Measurements from ENCODE around the gene PEX7. TPM values are rescaled to one million over a fixed set of nuclear protein-coding genes. Genes with fewer than 3 reads are reported as not detected.

Gene PEX7
- total and polyA plus RNA-seq, 2 experiments from 2014 or later, result 11.8 to 13.5 TPM

DNA sequence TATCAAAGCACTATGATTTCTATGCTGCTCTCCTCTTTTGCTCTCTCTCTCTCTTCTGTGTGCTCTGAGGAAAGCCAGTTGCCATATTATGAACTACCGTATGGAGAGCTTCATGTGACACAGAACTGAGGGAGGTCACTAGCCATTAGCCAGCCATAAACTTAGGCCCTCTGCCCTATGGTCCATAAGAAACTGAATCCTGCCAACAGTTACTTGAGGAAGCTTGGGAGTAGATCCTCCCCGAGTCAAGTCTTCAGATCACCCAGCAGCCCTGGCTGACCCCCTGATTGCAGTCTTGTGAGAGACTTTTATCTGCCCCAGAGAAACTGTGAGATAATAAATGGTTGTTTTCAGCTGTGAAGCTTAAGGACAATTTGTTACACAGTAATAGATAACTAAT is 5.7 kb upstream of the PEX7 start:
- H3K27me3 ChIP-seq (ENCODE audit: insufficient read depth), result 0 out of 2 replicates have a peak, but pooled peaks cover 5% of the 10 kb centered on the region
- H3K4me1 ChIP-seq (ENCODE audit: insufficient read depth), result peaks cover 4% of the 10 kb centered on the region; the same call in 1 of the 2 replicates
- H3K9me2 ChIP-seq (ENCODE audit: insufficient read depth), result no peaks in the 10 kb centered on the region
- peak overlapping the region; percentile 47; the same call in 1 of the 2 replicates for H2AFZ ChIP-seq
- no peak for DNase-seq (ENCODE audit: low spot score)
- no peak overlapping the region for H3K4me3 ChIP-seq
- H3F3A ChIP-seq (replicated peaks; ENCODE audit: low read depth), result no peaks in the 10 kb centered on the region
- peaks cover 2% of the 10 kb centered on the region; the same call in 1 of the 3 replicates for H3K4me1 Mint-ChIP-seq
- H3K9me3 Mint-ChIP-seq, result no peaks in the 10 kb centered on the region
- H3K27me3 Mint-ChIP-seq (ENCODE audit: insufficient read depth, low read depth, poor library complexity), result no peaks in the 10 kb centered on the region
- H3K27ac Mint-ChIP-seq, result no peak overlapping the region
- no peaks in the 10 kb centered on the region for H3K36me3 Mint-ChIP-seq (ENCODE audit: low read depth)
- H3K4me3 Mint-ChIP-seq, result no peak overlapping the region
- H3K36me3 ChIP-seq (ENCODE audit: insufficient read depth), result no peaks in the 10 kb centered on the region
- H3K27ac ChIP-seq (ENCODE audit: low read depth), result no peak overlapping the region
- no peaks in the 10 kb centered on the region for H4K20me1 ChIP-seq (replicated peaks; ENCODE audit: insufficient read depth)
- TF ChIP-seq, protein P1, sequence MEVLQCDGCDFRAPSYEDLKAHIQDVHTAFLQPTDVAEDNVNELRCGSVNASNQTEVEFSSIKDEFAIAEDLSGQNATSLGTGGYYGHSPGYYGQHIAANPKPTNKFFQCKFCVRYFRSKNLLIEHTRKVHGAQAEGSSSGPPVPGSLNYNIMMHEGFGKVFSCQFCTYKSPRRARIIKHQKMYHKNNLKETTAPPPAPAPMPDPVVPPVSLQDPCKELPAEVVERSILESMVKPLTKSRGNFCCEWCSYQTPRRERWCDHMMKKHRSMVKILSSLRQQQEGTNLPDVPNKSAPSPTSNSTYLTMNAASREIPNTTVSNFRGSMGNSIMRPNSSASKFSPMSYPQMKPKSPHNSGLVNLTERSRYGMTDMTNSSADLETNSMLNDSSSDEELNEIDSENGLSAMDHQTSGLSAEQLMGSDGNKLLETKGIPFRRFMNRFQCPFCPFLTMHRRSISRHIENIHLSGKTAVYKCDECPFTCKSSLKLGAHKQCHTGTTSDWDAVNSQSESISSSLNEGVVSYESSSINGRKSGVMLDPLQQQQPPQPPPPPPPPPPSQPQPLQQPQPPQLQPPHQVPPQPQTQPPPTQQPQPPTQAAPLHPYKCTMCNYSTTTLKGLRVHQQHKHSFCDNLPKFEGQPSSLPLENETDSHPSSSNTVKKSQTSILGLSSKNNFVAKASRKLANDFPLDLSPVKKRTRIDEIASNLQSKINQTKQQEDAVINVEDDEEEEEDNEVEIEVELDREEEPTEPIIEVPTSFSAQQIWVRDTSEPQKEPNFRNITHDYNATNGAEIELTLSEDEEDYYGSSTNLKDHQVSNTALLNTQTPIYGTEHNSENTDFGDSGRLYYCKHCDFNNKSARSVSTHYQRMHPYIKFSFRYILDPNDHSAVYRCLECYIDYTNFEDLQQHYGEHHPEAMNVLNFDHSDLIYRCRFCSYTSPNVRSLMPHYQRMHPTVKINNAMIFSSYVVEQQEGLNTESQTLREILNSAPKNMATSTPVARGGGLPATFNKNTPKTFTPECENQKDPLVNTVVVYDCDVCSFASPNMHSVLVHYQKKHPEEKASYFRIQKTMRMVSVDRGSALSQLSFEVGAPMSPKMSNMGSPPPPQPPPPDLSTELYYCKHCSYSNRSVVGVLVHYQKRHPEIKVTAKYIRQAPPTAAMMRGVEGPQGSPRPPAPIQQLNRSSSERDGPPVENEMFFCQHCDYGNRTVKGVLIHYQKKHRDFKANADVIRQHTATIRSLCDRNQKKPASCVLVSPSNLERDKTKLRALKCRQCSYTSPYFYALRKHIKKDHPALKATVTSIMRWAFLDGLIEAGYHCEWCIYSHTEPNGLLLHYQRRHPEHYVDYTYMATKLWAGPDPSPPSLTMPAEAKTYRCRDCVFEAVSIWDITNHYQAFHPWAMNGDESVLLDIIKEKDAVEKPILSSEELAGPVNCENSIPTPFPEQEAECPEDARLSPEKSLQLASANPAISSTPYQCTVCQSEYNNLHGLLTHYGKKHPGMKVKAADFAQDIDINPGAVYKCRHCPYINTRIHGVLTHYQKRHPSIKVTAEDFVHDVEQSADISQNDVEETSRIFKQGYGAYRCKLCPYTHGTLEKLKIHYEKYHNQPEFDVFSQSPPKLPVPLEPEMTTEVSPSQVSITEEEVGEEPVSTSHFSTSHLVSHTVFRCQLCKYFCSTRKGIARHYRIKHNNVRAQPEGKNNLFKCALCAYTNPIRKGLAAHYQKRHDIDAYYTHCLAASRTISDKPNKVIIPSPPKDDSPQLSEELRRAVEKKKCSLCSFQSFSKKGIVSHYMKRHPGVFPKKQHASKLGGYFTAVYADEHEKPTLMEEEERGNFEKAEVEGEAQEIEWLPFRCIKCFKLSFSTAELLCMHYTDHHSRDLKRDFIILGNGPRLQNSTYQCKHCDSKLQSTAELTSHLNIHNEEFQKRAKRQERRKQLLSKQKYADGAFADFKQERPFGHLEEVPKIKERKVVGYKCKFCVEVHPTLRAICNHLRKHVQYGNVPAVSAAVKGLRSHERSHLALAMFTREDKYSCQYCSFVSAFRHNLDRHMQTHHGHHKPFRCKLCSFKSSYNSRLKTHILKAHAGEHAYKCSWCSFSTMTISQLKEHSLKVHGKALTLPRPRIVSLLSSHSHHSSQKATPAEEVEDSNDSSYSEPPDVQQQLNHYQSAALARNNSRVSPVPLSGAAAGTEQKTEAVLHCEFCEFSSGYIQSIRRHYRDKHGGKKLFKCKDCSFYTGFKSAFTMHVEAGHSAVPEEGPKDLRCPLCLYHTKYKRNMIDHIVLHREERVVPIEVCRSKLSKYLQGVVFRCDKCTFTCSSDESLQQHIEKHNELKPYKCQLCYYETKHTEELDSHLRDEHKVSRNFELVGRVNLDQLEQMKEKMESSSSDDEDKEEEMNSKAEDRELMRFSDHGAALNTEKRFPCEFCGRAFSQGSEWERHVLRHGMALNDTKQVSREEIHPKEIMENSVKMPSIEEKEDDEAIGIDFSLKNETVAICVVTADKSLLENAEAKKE (CRISPR knock-in tag; IDR thresholded peaks at IDR 0.05), result no peak
- TF ChIP-seq, protein P2, sequence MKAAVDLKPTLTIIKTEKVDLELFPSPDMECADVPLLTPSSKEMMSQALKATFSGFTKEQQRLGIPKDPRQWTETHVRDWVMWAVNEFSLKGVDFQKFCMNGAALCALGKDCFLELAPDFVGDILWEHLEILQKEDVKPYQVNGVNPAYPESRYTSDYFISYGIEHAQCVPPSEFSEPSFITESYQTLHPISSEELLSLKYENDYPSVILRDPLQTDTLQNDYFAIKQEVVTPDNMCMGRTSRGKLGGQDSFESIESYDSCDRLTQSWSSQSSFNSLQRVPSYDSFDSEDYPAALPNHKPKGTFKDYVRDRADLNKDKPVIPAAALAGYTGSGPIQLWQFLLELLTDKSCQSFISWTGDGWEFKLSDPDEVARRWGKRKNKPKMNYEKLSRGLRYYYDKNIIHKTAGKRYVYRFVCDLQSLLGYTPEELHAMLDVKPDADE (IDR thresholded peaks at IDR 0.05), result no peak
- no peak for TF ChIP-seq ZNF331 (CRISPR knock-in tag; IDR thresholded peaks at IDR 0.05; ENCODE audit: low read depth)
- no peaks in the 10 kb centered on the region for H3K79me2 ChIP-seq (replicated peaks; ENCODE audit: insufficient read depth)
- H3K4me2 ChIP-seq, result no peak overlapping the region
- no peak for ATAC-seq

DNA sequence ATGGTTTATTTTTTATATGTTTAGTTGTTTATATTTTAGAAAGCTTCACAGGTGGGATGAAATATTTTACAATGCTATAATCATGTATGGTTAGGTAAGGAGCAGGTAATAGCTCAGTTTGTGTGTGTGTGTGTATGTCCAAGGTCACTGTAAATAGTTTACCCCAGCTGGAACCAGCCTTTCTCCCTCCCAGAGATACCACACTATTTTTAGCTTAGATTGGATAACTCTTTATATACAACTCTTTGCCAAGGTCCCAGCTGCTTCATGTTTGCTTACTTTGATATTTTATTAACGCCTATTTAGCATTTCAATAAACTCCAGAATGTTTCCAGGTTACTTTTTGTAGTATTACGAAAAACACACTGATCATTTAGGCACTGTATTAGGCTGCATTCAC is 1.8 kb upstream of the PEX7 start:
- Mint-ChIP-seq H3K36me3 (ENCODE audit: low read depth) (peaks cover 16% of the 10 kb centered on the region), H3K27ac (no peak overlapping the region), H3K4me3 (no peak overlapping the region), H3K27me3 (ENCODE audit: insufficient read depth, low read depth, poor library complexity) (peaks cover 4% of the 10 kb centered on the region), H3K9me3 (no peaks in the 10 kb centered on the region), H3K4me1 (no peaks in the 10 kb centered on the region; the same call in 2 of the 3 replicates)
- 0 out of 2 replicates have a peak, but pooled peaks cover 3% of the 10 kb centered on the region for H3K9me2 ChIP-seq (ENCODE audit: insufficient read depth)
- H3K27ac ChIP-seq (ENCODE audit: low read depth), result no peak overlapping the region
- H3K79me2 ChIP-seq (replicated peaks; ENCODE audit: insufficient read depth), result peaks cover 8% of the 10 kb centered on the region; the same call in 1 of the 2 replicates
- H4K20me1 ChIP-seq (replicated peaks; ENCODE audit: insufficient read depth), result no peaks in the 10 kb centered on the region
- H3F3A ChIP-seq (replicated peaks; ENCODE audit: low read depth), result peaks cover 5% of the 10 kb centered on the region; the same call in 1 of the 2 replicates
- H2AFZ ChIP-seq, result peak overlapping the region; percentile 90; the same call in 1 of the 2 replicates
- 0 out of 2 replicates have a peak, but pooled peaks cover 5% of the 10 kb centered on the region for H3K27me3 ChIP-seq (ENCODE audit: insufficient read depth)
- DNase-seq (ENCODE audit: low spot score) (no peak), ATAC-seq (no peak)
- peaks cover 7% of the 10 kb centered on the region for H3K4me1 ChIP-seq (ENCODE audit: insufficient read depth)
- no peaks in the 10 kb centered on the region for H3K36me3 ChIP-seq (ENCODE audit: insufficient read depth)
- no peak overlapping the region for H3K4me3 ChIP-seq
- H3K4me2 ChIP-seq, result no peak overlapping the region
- TF ChIP-seq ZNF114 (CRISPR knock-in tag; IDR thresholded peaks at IDR 0.05) (no peak), EZH2 (IDR thresholded peaks at IDR 0.05; ENCODE audit: low read depth, unreplicated experiment) (no peak), JUNB (IDR thresholded peaks at IDR 0.05; ENCODE audit: unreplicated experiment) (no peak), CREB1 (CRISPR knock-in tag; IDR thresholded peaks at IDR 0.05; ENCODE audit: low read depth) (no peak), EZH2phosphoT487 (IDR thresholded peaks at IDR 0.05; ENCODE audit: unreplicated experiment) (no peak), ZNF331 (CRISPR knock-in tag; IDR thresholded peaks at IDR 0.05; ENCODE audit: low read depth) (no peak)
- TF ChIP-seq, protein P2 (IDR thresholded peaks at IDR 0.05), result no peak
